Psoas muscle (tissue), 8 donors: Measurements from ENCODE around the gene CATSPERB. TPM values are rescaled to one million over a fixed set of nuclear protein-coding genes. Genes with fewer than 3 reads are reported as not detected.
"Not testable (repeated sequence)": the region's sequence is repeated elsewhere in the genome, so short reads cannot be mapped to it uniquely, and the experiment has no call there.

Experiments used
- ATAC-seq, 4 donors: fragments of 200-7000 bp; cut with Tn5 transposase; one replicate each; pipeline ENCODE4 v1.9.1; 2020; ENCODE audit warnings: moderate library complexity in 3 of 4, mild to moderate bottlenecking in 2 of 4
- DNase-seq, 2 donors: peaks; one replicate each; pipeline ENCODE4 v3.0.0-alpha.2; 2020
- H3K27ac ChIP-seq: fragments of 200-600 bp; one replicate; pipeline ENCODE4 v1.8.0; 2022
- H3K27me3 ChIP-seq, 3 donors: fragments of 200-600 bp in 1 of 3; one replicate each; pipeline versions ENCODE4 v1.6.1 to v1.8.0; 2013 to 2022; ENCODE audit warnings: low read length in 2 of 3, mild to moderate bottlenecking in 2 of 3, moderate library complexity in 1 of 3; ENCODE audit not compliant: insufficient read depth in 3 of 3
- H3K36me3 ChIP-seq, 2 donors: fragments of 200-600 bp in 1 of 2; one replicate each; pipeline versions ENCODE4 v1.6.1 to v1.8.0; 2013 to 2022; ENCODE audit warnings: low read depth in 1 of 2, mild to moderate bottlenecking in 1 of 2, moderate library complexity in 1 of 2; ENCODE audit not compliant: insufficient read depth in 1 of 2
- H3K4me1 ChIP-seq: fragments of 200-600 bp; one replicate; pipeline ENCODE4 v1.8.0; 2022
- H3K4me3 ChIP-seq: fragments of 200-600 bp; one replicate; pipeline ENCODE4 v1.8.0; 2022; ENCODE audit warnings: mild to moderate bottlenecking
- H3K9me3 ChIP-seq: fragments of 200-600 bp; one replicate; pipeline ENCODE4 v1.8.0; 2022
- WGBS, 3 donors: extraction: QIAGEN DNeasy Blood & Tissue Kit; methylation state at CpG; one replicate each; pipeline versions ENCODE4 v1.1.6 to v1.1.7; 2013; 5-methylcytosine and 5-hydroxymethylcytosine counted together
- intact Hi-C, 2 donors: fragments of 100-400 bp; cut with DNase I; formaldehyde crosslinking; loops; one replicate each; pipeline versions ENCODE4 v1.11.0 to v1.14.2; 2022
- polyA plus RNA-seq, 3 donors: library from polyadenylated mRNA; stranded (reverse); fragments of 200-250 nt; gene quantifications; one replicate each; pipeline ENCODE4 v1.2.3, GENCODE V29; 2013
- total RNA-seq, 4 donors: library from RNA; stranded (reverse); fragmentation: NEBNext Ultra II Directional in 2 of 4; extraction: Animal tissue kit (Norgen Biotek cat#: 25700) in 2 of 4; gene quantifications; one replicate each; pipeline versions ENCODE4 v1.2.1 to v1.2.4, GENCODE V29; 2021 to 2023
- TF ChIP-seq, protein P1 (sequence below): fragments of 200-600 bp; IDR thresholded peaks from one replicate; pipeline ENCODE4 v1.8.0; 2022; ENCODE audit warnings: antibody characterized with exemption
- donor health status: healthy with polysubstance abuse.
- donor health status: DM: no; HTN: no; CAD: no; lungs with moderate emphysema.
- donor health status: Bipolar disorder and iron deficiency.
- donor health status: healthy.
- donor health status: DM: yes; HTN: yes; CAD: no.
- donor health status: DM: no; HTN: no; CAD: no.
- donor health status: DM: no; HTN: no; CAD: no.
- donor health status: DM: yes; HTN: yes; CAD: no.

CATSPERB gene
- total and polyA plus RNA-seq, 7 donors, result 0.03 to 0.52 (median 0.20) TPM

GRCh38 chr14:91674911-91675310 lies 57.0 kb downstream of the CATSPERB start:
- TF ChIP-seq, protein P1, sequence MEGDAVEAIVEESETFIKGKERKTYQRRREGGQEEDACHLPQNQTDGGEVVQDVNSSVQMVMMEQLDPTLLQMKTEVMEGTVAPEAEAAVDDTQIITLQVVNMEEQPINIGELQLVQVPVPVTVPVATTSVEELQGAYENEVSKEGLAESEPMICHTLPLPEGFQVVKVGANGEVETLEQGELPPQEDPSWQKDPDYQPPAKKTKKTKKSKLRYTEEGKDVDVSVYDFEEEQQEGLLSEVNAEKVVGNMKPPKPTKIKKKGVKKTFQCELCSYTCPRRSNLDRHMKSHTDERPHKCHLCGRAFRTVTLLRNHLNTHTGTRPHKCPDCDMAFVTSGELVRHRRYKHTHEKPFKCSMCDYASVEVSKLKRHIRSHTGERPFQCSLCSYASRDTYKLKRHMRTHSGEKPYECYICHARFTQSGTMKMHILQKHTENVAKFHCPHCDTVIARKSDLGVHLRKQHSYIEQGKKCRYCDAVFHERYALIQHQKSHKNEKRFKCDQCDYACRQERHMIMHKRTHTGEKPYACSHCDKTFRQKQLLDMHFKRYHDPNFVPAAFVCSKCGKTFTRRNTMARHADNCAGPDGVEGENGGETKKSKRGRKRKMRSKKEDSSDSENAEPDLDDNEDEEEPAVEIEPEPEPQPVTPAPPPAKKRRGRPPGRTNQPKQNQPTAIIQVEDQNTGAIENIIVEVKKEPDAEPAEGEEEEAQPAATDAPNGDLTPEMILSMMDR, result no peak
- Histone ChIP-seq H3K27ac (no peak overlapping the region), H3K4me3 (no peak overlapping the region)

DNA sequence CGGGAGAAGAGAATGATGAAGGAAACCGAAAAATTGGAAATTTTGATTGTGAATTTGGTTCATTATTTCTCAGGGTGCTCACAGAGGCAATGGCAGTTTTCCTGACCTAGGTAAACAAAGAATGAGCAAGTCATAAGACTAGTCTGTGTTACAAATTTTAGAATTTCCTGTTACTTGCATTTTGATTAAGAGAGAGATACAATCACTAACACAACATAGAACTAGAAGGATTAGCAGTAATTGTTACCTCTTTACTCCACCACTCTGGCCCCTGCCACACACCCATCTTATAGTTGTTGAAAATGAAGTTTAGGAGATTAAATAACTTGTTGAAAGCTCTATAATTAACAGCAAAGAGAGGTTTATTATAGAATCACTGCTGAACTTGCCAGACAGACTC lies 62.0 kb downstream of the CATSPERB start:
- Histone ChIP-seq H3K9me3 (no peaks in the 10 kb centered on the region), H3K36me3 (no peaks in the 10 kb centered on the region), H3K4me3 (no peak overlapping the region), H3K27ac (no peak overlapping the region), H3K27me3 (no peaks in the 10 kb centered on the region), H3K4me1 (no peaks in the 10 kb centered on the region)
- ATAC-seq (no peak), DNase-seq (no peak)
- intact Hi-C loops, result no loop called here
- TF ChIP-seq, protein P1, result no peak
- WGBS, 3 donors, result 71 to 84% (median 81%) methylated on average over 2 of the region's 2 CpGs

More at GRCh38 chr14:91674911-91675310, 57.0 kb downstream of the CATSPERB start:
- DNase-seq (no peak), ATAC-seq (no peak)
- intact Hi-C loops, result no loop called here
- WGBS, 3 donors, result 21 to 36% (median 23%) methylated on average over 3 of the region's 3 CpGs
- H3K9me3 ChIP-seq, result no peaks in the 10 kb centered on the region
- H3K27me3 ChIP-seq, result no peaks in the 10 kb centered on the region
- H3K36me3 ChIP-seq, result no peaks in the 10 kb centered on the region
- no peaks in the 10 kb centered on the region for H3K4me1 ChIP-seq

DNA sequence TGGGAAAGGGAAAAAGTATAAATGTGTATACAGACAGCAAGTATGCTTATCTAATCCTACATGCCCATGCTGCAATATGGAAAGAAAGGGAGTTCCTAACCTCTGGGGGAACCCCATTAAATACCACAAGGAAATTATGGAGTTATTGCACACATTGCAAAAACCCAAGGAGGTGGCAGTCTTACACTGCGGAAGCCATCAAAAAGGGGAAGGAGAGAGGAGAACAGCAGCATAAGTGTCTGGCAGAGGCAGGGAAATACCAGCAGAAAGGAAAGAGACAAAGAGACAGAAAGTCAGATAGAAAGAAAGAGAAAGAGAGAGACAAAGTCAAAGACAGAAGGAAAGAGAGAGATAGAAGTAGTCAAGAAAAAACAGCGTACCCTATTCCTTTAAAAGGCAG lies 64.8 kb downstream of the CATSPERB start:
- H3K27me3 ChIP-seq, ATAC-seq, intact Hi-C loops, DNase-seq, H3K9me3 ChIP-seq, H3K4me3 ChIP-seq, H3K4me1 ChIP-seq, H3K36me3 ChIP-seq, H3K27ac ChIP-seq: not testable (repeated sequence)
- 91 to 98% (median 96%) methylated on average over 2 of the region's 2 CpGs for WGBS, 3 donors

DNA sequence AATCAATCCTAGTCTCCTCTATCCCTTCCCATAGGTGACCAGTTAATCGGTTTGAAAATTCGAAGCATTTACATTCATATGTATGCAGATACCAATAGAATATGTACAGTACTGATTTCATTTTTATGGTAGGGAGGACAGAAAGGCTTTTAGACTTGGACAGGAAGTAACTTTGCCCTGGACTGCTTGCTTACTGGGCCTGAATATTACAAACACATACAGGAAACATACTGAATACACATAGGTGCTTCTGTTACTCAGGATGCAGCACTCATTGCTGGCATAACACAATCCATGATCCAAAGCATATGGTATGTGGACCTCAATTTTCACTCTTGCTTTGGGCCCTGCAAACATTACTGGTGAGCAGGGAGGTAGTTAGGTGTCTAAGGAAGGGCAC lies 71.1 kb downstream of the CATSPERB start:
- Histone ChIP-seq H3K9me3 (no peaks in the 10 kb centered on the region), H3K27ac (no peak overlapping the region), H3K4me1 (no peaks in the 10 kb centered on the region), H3K27me3 (no peaks in the 10 kb centered on the region), H3K4me3 (no peak overlapping the region), H3K36me3 (no peaks in the 10 kb centered on the region)
- intact Hi-C loops, result no loop called here
- WGBS, 3 donors, result 39 to 91% (median 80%) methylated on average over 2 of the region's 2 CpGs
- no peak for DNase-seq
- no peak for ATAC-seq
- TF ChIP-seq, protein P1, result no peak

DNA sequence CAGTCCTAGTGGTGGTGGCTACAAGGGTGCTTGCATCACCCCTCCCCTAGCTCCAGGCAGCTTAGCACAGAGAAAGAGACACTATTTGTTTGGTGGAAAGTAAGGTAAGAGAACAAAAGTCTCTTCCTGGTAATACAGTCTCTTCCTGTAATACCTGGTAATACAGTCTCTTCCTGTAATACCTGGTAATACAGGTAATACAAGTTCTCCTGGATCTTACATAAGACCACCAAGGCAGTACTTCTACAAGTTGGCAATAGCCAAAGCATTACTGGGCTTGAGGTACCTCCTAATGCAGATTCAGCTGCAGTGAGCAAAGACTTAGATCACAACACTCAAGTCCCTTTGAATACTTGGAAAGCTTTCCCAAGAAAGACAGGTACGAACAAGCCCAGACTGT lies 77.0 kb downstream of the CATSPERB start:
- no peaks in the 10 kb centered on the region for H3K4me1 ChIP-seq
- no peak overlapping the region for H3K4me3 ChIP-seq
- DNase-seq (no peak), ATAC-seq (no peak)
- no peaks in the 10 kb centered on the region for H3K9me3 ChIP-seq
- no peaks in the 10 kb centered on the region for H3K27me3 ChIP-seq
- TF ChIP-seq, protein P1, result no peak
- no peaks in the 10 kb centered on the region for H3K36me3 ChIP-seq
- H3K27ac ChIP-seq, result no peak overlapping the region
- intact Hi-C loops, result no loop called here
- 84 to 90% (median 85%) methylated on average over 1 of the region's 1 CpG for WGBS, 3 donors
